Mesendoderm (in vitro differentiated cells): ENCODE results near the gene PLIN4.

Experiments
- DNase-seq: peaks from one replicate; pipeline ENCODE4 v3.0.0; 2013
- H2AK5ac ChIP-seq: 2 replicates; pipeline ENCODE4 v1.6.1; 2013; ENCODE audit warnings: low read length, inconsistent platforms
- H2BK120ac ChIP-seq: 2 replicates; pipeline ENCODE4 v1.6.1; 2013; ENCODE audit warnings: low read depth, mild to moderate bottlenecking, low read length, moderate library complexity, mixed read lengths
- H2BK15ac ChIP-seq: replicated peaks from 2 replicates; pipeline ENCODE4 v1.6.1; 2013; ENCODE audit warnings: low read depth, mild to moderate bottlenecking, moderate library complexity
- H2BK5ac ChIP-seq: 2 replicates; pipeline ENCODE4 v1.6.1; 2013; ENCODE audit warnings: low read length, inconsistent platforms
- H3K18ac ChIP-seq: 2 replicates; pipeline ENCODE4 v1.6.1; 2013; ENCODE audit warnings: mild to moderate bottlenecking, low read length, mixed read lengths
- H3K23ac ChIP-seq: one replicate; pipeline ENCODE4 v1.6.1; 2013; ENCODE audit warnings: low read length
- H3K27ac ChIP-seq: 2 replicates; pipeline ENCODE4 v1.5.1; 2013; ENCODE audit warnings: low read depth, mild to moderate bottlenecking, inconsistent platforms, low read length, moderate library complexity
- H3K27me3 ChIP-seq: 2 replicates; pipeline ENCODE4 v1.6.1; 2013; ENCODE audit warnings: low read length, control low read depth, mild to moderate bottlenecking, inconsistent platforms; ENCODE audit not compliant: insufficient read depth, poor library complexity
- H3K36me3 ChIP-seq: 2 replicates; pipeline ENCODE4 v1.6.1; 2013; ENCODE audit warnings: low read length, inconsistent platforms; ENCODE audit not compliant: control insufficient read depth, insufficient read depth
- H3K4ac ChIP-seq: one replicate; pipeline ENCODE4 v1.6.1; 2013; ENCODE audit warnings: low read depth, mild to moderate bottlenecking, low read length, moderate library complexity
- H3K4me1 ChIP-seq: 2 replicates; pipeline ENCODE4 v1.6.1; 2013; ENCODE audit warnings: low read depth, low read length, inconsistent platforms; ENCODE audit not compliant: control insufficient read depth
- H3K4me2 ChIP-seq: 2 replicates; pipeline ENCODE4 v1.6.1; 2013; ENCODE audit warnings: low read length
- H3K4me3 ChIP-seq: 2 replicates; pipeline ENCODE4 v1.5.1; 2013; ENCODE audit warnings: mild to moderate bottlenecking, low read length
- H3K56ac ChIP-seq: one replicate; pipeline ENCODE4 v1.6.1; 2013; ENCODE audit warnings: low read length
- H3K79me1 ChIP-seq: 2 replicates; pipeline ENCODE4 v1.6.1; 2013; ENCODE audit warnings: low read length, inconsistent platforms
- H3K79me2 ChIP-seq: 2 replicates; pipeline ENCODE4 v1.6.1; 2013; ENCODE audit warnings: mild to moderate bottlenecking, low read length; ENCODE audit not compliant: control insufficient read depth, insufficient read depth
- H3K9ac ChIP-seq: 2 replicates; pipeline ENCODE4 v1.6.1; 2013; ENCODE audit warnings: low read length, inconsistent platforms
- H4K5ac ChIP-seq: one replicate; pipeline ENCODE4 v1.6.1; 2013; ENCODE audit warnings: low read length
- H4K8ac ChIP-seq: one replicate; pipeline ENCODE4 v1.6.1; 2013; ENCODE audit warnings: low read depth, mild to moderate bottlenecking, control low read depth, low read length, moderate library complexity
- WGBS: extraction: QIAGEN DNeasy Blood & Tissue Kit; methylation state at CpG from one replicate; pipeline ENCODE4 v1.1.7; 2013; ENCODE audit warnings: low lambda C conversion rate, missing lambda C conversion rate; ENCODE audit not compliant: insufficient coverage; ENCODE audit errors: extremely low coverage; 5-methylcytosine and 5-hydroxymethylcytosine counted together

Gene PLIN4

GRCh38 chr19:4555657-4556561, 37.6 kb upstream of the PLIN4 start:
- peak overlapping the region; percentile 34 for H3K56ac ChIP-seq
- H3K4me3 ChIP-seq = no peak overlapping the region
- no peaks in the 10 kb centered on the region for H3K79me2 ChIP-seq
- H2BK5ac ChIP-seq = no peak overlapping the region
- no peak overlapping the region for H3K27ac ChIP-seq
- no peak overlapping the region for H2BK15ac ChIP-seq
- no peaks in the 10 kb centered on the region for H3K36me3 ChIP-seq
- H3K23ac ChIP-seq = no peak overlapping the region
- WGBS = no CpG with 5 or more reads among the region's 43 CpGs
- H3K4ac ChIP-seq = no peak overlapping the region
- no peak overlapping the region for H4K8ac ChIP-seq
- no peak overlapping the region for H3K9ac ChIP-seq
- no peaks in the 10 kb centered on the region for H3K27me3 ChIP-seq
- no peak overlapping the region for H2BK120ac ChIP-seq
- H4K5ac ChIP-seq = no peak overlapping the region
- H3K4me2 ChIP-seq = no peak overlapping the region
- H3K79me1 ChIP-seq = no peaks in the 10 kb centered on the region
- no peaks in the 10 kb centered on the region for H3K4me1 ChIP-seq
- peak; percentile 48 for DNase-seq
- no peak overlapping the region for H3K18ac ChIP-seq
- H2AK5ac ChIP-seq = no peak overlapping the region

GRCh38 chr19:4554717-4555116, 36.4 kb upstream of the PLIN4 start:
- no peaks in the 10 kb centered on the region for H3K79me1 ChIP-seq
- H3K56ac ChIP-seq = no peak overlapping the region
- no peak overlapping the region for H3K4me3 ChIP-seq
- H4K5ac ChIP-seq = no peak overlapping the region
- H3K27me3 ChIP-seq = no peaks in the 10 kb centered on the region
- H3K36me3 ChIP-seq = no peaks in the 10 kb centered on the region
- H3K18ac ChIP-seq = no peak overlapping the region
- H3K23ac ChIP-seq = no peak overlapping the region
- no peak overlapping the region for H2BK5ac ChIP-seq
- H2BK15ac ChIP-seq = no peak overlapping the region
- no peak overlapping the region for H3K4me2 ChIP-seq
- H3K4ac ChIP-seq = no peak overlapping the region
- WGBS = no CpG with 5 or more reads among the region's 7 CpGs
- no peaks in the 10 kb centered on the region for H3K79me2 ChIP-seq
- no peak overlapping the region for H3K9ac ChIP-seq
- H2BK120ac ChIP-seq = no peak overlapping the region
- no peak for DNase-seq
- no peak overlapping the region for H3K27ac ChIP-seq
- no peak overlapping the region for H4K8ac ChIP-seq
- H2AK5ac ChIP-seq = no peak overlapping the region
- H3K4me1 ChIP-seq = no peaks in the 10 kb centered on the region

GRCh38 chr19:4553775-4554174, 35.5 kb upstream of the PLIN4 start:
- no peaks in the 10 kb centered on the region for H3K79me1 ChIP-seq
- DNase-seq = no peak
- H3K27me3 ChIP-seq = no peaks in the 10 kb centered on the region
- H3K4me1 ChIP-seq = no peaks in the 10 kb centered on the region
- H3K4ac ChIP-seq = no peak overlapping the region
- H3K18ac ChIP-seq = no peak overlapping the region
- no peak overlapping the region for H3K9ac ChIP-seq
- H3K4me2 ChIP-seq = no peak overlapping the region
- H4K5ac ChIP-seq = no peak overlapping the region
- no peak overlapping the region for H2AK5ac ChIP-seq
- H3K79me2 ChIP-seq = no peaks in the 10 kb centered on the region
- H3K36me3 ChIP-seq = no peaks in the 10 kb centered on the region
- no peak overlapping the region for H2BK15ac ChIP-seq
- H2BK120ac ChIP-seq = no peak overlapping the region
- no peak overlapping the region for H3K23ac ChIP-seq
- no peak overlapping the region for H3K27ac ChIP-seq
- no peak overlapping the region for H3K4me3 ChIP-seq
- WGBS = no CpG with 5 or more reads among the region's 3 CpGs
- no peak overlapping the region for H2BK5ac ChIP-seq
- H4K8ac ChIP-seq = no peak overlapping the region
- H3K56ac ChIP-seq = no peak overlapping the region

- H3K36me3 ChIP-seq = no peaks in the 10 kb centered on the region
- H4K8ac ChIP-seq = no peak overlapping the region
- no peak overlapping the region for H3K4me3 ChIP-seq
- no peak overlapping the region for H3K4me2 ChIP-seq
- no peak overlapping the region for H4K5ac ChIP-seq
- H2AK5ac ChIP-seq = no peak overlapping the region
- no peak overlapping the region for H3K9ac ChIP-seq
- H3K79me1 ChIP-seq = no peaks in the 10 kb centered on the region
- H3K27me3 ChIP-seq = no peaks in the 10 kb centered on the region
- no peak overlapping the region for H2BK5ac ChIP-seq
- no peak overlapping the region for H2BK15ac ChIP-seq
- H3K4ac ChIP-seq = no peak overlapping the region
- H3K4me1 ChIP-seq = no peaks in the 10 kb centered on the region
- H3K27ac ChIP-seq = no peak overlapping the region
- no peak overlapping the region for H2BK120ac ChIP-seq
- H3K56ac ChIP-seq = no peak overlapping the region
- H3K23ac ChIP-seq = no peak overlapping the region
- DNase-seq = no peak
- no peaks in the 10 kb centered on the region for H3K79me2 ChIP-seq
- no peak overlapping the region for H3K18ac ChIP-seq
Measured at GRCh38 chr19:4553092-4553695, 34.9 kb upstream of the PLIN4 start.

GRCh38 chr19:4552525-4552819, 34.2 kb upstream of the PLIN4 start:
- H3K9ac ChIP-seq = no peak overlapping the region
- no peak overlapping the region for H3K4me2 ChIP-seq
- no peak overlapping the region for H3K18ac ChIP-seq
- no peak overlapping the region for H2AK5ac ChIP-seq
- H3K56ac ChIP-seq = no peak overlapping the region
- no peaks in the 10 kb centered on the region for H3K79me1 ChIP-seq
- H3K23ac ChIP-seq = no peak overlapping the region
- H3K27ac ChIP-seq = no peak overlapping the region
- WGBS = no CpG with 5 or more reads among the region's 18 CpGs
- no peak overlapping the region for H3K4ac ChIP-seq
- H4K8ac ChIP-seq = no peak overlapping the region
- H3K4me3 ChIP-seq = no peak overlapping the region
- H4K5ac ChIP-seq = no peak overlapping the region
- H2BK120ac ChIP-seq = no peak overlapping the region
- H3K27me3 ChIP-seq = no peaks in the 10 kb centered on the region
- H2BK5ac ChIP-seq = no peak overlapping the region
- H3K36me3 ChIP-seq = no peaks in the 10 kb centered on the region
- H3K79me2 ChIP-seq = no peaks in the 10 kb centered on the region
- no peaks in the 10 kb centered on the region for H3K4me1 ChIP-seq
- H2BK15ac ChIP-seq = no peak overlapping the region
- DNase-seq = no peak
